OCI-LY1 (cell line): ENCODE data around the gene PRDM8.

ENCODE experiments used
- CTCF ChIP-seq: fragments of 200-600 bp; sonication (generic), shearing (Covaris generic); IDR thresholded peaks from 2 replicates; pipeline ENCODE4 v1.5.1; 2017; ENCODE audit warnings: mild to moderate bottlenecking, antibody characterized with exemption, low read length, moderate library complexity, mixed read lengths
- EZH2 ChIP-seq: fragments of 200-600 bp; sonication (generic), shearing (Covaris generic); IDR thresholded peaks from 2 replicates; pipeline ENCODE4 v1.8.0; 2017; ENCODE audit warnings: borderline replicate concordance, mixed run types, mild to moderate bottlenecking, antibody characterized with exemption, low read length, moderate library complexity, mixed read lengths

DNA sequence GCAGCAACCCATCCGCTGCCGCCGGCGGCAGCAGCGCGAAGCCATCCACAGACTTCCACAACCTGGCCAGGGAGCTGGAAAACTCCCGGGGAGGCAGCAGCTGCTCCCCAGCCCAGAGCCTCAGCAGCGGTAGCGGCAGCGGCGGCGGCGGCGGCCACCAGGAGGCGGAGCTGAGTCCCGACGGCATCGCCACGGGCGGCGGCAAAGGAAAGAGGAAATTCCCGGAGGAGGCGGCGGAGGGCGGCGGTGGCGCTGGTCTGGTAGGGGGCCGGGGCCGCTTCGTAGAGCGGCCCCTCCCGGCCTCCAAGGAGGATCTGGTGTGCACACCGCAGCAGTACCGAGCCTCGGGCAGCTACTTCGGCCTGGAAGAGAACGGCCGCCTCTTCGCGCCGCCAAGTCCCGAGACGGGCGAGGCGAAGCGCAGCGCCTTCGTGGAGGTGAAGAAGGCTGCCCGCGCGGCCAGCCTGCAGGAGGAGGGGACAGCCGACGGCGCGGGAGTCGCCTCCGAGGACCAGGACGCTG is 4.9 kb downstream of the PRDM8 start:
- TF ChIP-seq CTCF (peak; percentile 60), EZH2 (no peak)
